Transverse colon (tissue), 3 donors: ENCODE data around the gene DENND1A.

Experiments used
- CTCF ChIP-seq, 5 experiments: fragments of 200-600 bp in 3 of 5; fragments of 450-650 bp in 2 of 5; sonication (generic) in 3 of 5; IDR thresholded peaks; 1 replicate in 2 of 5; 2 replicates in 3 of 5; pipeline ENCODE4 v1.5.1; 2016 to 2017; ENCODE audit warnings: antibody characterized with exemption in 5 of 5, inconsistent platforms in 3 of 5, mild to moderate bottlenecking in 2 of 5, moderate library complexity in 1 of 5
- EP300 ChIP-seq: sonication (generic); formaldehyde crosslinking; IDR thresholded peaks from one replicate; pipeline ENCODE4 v1.6.1; 2017; ENCODE audit warnings: antibody characterized with exemption, low read depth

GRCh38 chr9:123657941-123658340 lies 272.0 kb downstream of the DENND1A start:
- TF ChIP-seq CTCF (IDR thresholded peaks at IDR 0.05) = no peak
- no peak for TF ChIP-seq EP300
